HCT116 (cell line): ENCODE measurements around the gene SLC38A3.

Experiments used
- EZH2 ChIP-seq: fragments of 200-600 bp; sonication (generic); IDR thresholded peaks from 2 replicates; pipeline ENCODE4 v1.6.1; 2017; ENCODE audit warnings: antibody characterized with exemption, mixed run types
- POLR2AphosphoS5 ChIP-seq: IDR thresholded peaks from 2 replicates; pipeline ENCODE4 v1.6.1; 2011; ENCODE audit warnings: mild to moderate bottlenecking, low read depth, low read length, moderate library complexity
- RAD21 ChIP-seq: IDR thresholded peaks from 2 replicates; pipeline ENCODE4 v1.6.1; 2012; ENCODE audit warnings: low read depth, mild to moderate bottlenecking
- SIN3A ChIP-seq: IDR thresholded peaks from 2 replicates; pipeline ENCODE4 v1.6.1; 2012; ENCODE audit warnings: low read depth
- SRF ChIP-seq: IDR thresholded peaks from 2 replicates; pipeline ENCODE4 v1.6.1; 2012; ENCODE audit warnings: low read depth
- TF ChIP-seq, protein P1 (sequence below), 3 experiments: fragments of 200-600 bp in 1 of 3; sonication (generic) in 1 of 3; IDR thresholded peaks in 2 of 3; conservative IDR thresholded peaks in 1 of 3; 2 replicates each; pipeline ENCODE4 v1.5.1; 2012 to 2017; ENCODE audit warnings: low read depth in 2 of 3, low read length in 2 of 3, antibody characterized with exemption in 1 of 3, borderline replicate concordance in 1 of 3, control low read depth in 1 of 3, mild to moderate bottlenecking in 1 of 3, mixed read lengths in 1 of 3, mixed run types in 1 of 3, moderate library complexity in 1 of 3; ENCODE audit not compliant: insufficient read depth in 1 of 3
- TF ChIP-seq, protein P2 (sequence below): IDR thresholded peaks from 2 replicates; pipeline ENCODE4 v1.6.1; 2011; ENCODE audit warnings: mild to moderate bottlenecking, low read length, moderate library complexity; ENCODE audit not compliant: insufficient replicate concordance; ENCODE audit errors: extremely low read depth

DNA sequence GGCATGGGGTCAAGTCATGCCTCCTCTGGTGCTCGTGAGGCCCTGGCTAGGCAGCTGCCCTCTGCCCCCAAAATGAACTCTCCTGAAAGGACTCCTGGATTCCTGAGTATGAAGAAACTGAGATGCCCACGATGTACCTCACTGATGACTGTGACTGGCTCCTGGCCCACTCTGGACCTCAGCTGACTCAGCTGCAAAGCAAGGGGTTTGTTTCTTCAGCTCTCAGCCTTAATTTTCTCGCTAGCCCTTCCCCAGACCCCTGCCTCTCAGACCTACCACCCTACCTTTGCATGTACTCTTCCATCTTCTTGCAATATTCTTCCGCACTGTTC is 25.7 kb downstream of the SLC38A3 start:
- TF ChIP-seq, protein P1, sequence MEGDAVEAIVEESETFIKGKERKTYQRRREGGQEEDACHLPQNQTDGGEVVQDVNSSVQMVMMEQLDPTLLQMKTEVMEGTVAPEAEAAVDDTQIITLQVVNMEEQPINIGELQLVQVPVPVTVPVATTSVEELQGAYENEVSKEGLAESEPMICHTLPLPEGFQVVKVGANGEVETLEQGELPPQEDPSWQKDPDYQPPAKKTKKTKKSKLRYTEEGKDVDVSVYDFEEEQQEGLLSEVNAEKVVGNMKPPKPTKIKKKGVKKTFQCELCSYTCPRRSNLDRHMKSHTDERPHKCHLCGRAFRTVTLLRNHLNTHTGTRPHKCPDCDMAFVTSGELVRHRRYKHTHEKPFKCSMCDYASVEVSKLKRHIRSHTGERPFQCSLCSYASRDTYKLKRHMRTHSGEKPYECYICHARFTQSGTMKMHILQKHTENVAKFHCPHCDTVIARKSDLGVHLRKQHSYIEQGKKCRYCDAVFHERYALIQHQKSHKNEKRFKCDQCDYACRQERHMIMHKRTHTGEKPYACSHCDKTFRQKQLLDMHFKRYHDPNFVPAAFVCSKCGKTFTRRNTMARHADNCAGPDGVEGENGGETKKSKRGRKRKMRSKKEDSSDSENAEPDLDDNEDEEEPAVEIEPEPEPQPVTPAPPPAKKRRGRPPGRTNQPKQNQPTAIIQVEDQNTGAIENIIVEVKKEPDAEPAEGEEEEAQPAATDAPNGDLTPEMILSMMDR (IDR thresholded peaks at IDR 0.05 in 2 of 3, conservative IDR thresholded peaks at IDR 0.05 in 1 of 3; ENCODE audit: borderline replicate concordance in 1 of 3, insufficient read depth in 1 of 3, low read depth in 2 of 3, low read length in 2 of 3), result no peak
- TF ChIP-seq, protein P2, sequence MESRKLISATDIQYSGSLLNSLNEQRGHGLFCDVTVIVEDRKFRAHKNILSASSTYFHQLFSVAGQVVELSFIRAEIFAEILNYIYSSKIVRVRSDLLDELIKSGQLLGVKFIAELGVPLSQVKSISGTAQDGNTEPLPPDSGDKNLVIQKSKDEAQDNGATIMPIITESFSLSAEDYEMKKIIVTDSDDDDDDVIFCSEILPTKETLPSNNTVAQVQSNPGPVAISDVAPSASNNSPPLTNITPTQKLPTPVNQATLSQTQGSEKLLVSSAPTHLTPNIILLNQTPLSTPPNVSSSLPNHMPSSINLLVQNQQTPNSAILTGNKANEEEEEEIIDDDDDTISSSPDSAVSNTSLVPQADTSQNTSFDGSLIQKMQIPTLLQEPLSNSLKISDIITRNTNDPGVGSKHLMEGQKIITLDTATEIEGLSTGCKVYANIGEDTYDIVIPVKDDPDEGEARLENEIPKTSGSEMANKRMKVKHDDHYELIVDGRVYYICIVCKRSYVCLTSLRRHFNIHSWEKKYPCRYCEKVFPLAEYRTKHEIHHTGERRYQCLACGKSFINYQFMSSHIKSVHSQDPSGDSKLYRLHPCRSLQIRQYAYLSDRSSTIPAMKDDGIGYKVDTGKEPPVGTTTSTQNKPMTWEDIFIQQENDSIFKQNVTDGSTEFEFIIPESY, result no peak
- TF ChIP-seq RAD21 (no peak), EZH2 (no peak), SRF (no peak), POLR2AphosphoS5 (no peak), SIN3A (no peak)
